GM12874 (cell line): ENCODE measurements around the gene PCDHB14.

Experiments used
- CTCF ChIP-seq: IDR thresholded peaks from 2 replicates; pipeline ENCODE4 v1.5.1; 2011; ENCODE audit warnings: low read depth, mild to moderate bottlenecking, control low read depth, low read length, moderate library complexity; ENCODE audit not compliant: insufficient read depth

Gene PCDHB14

GRCh38 chr5:141241496-141241895 lies 18.4 kb downstream of the PCDHB14 start:
- TF ChIP-seq CTCF, result no peak

GRCh38 chr5:141245250-141245717 lies 22.1 kb downstream of the PCDHB14 start, which contains the start of gene PCDHB15:
TSS of gene PCDHB15 (plus strand) at chr5:141245395. CDS start at chr5:141245579, 184 bp downstream.
- TF ChIP-seq CTCF, result no peak

GRCh38 chr5:141250576-141250975 lies 27.4 kb downstream of the PCDHB14 start:
- TF ChIP-seq CTCF, result no peak

GRCh38 chr5:141258464-141258863 lies 35.3 kb downstream of the PCDHB14 start:
- no peak for TF ChIP-seq CTCF

- no peak for TF ChIP-seq CTCF
These were observed 35.8 kb downstream of the PCDHB14 start for GRCh38 chr5:141258948-141259347.

- no peak for TF ChIP-seq CTCF
These were observed 37.5 kb downstream of the PCDHB14 start for GRCh38 chr5:141260458-141261237.

GRCh38 chr5:141261238-141261546 lies 38.0 kb downstream of the PCDHB14 start:
- no peak for TF ChIP-seq CTCF
